ENCODE data around the gene MTUS2.

DNA sequence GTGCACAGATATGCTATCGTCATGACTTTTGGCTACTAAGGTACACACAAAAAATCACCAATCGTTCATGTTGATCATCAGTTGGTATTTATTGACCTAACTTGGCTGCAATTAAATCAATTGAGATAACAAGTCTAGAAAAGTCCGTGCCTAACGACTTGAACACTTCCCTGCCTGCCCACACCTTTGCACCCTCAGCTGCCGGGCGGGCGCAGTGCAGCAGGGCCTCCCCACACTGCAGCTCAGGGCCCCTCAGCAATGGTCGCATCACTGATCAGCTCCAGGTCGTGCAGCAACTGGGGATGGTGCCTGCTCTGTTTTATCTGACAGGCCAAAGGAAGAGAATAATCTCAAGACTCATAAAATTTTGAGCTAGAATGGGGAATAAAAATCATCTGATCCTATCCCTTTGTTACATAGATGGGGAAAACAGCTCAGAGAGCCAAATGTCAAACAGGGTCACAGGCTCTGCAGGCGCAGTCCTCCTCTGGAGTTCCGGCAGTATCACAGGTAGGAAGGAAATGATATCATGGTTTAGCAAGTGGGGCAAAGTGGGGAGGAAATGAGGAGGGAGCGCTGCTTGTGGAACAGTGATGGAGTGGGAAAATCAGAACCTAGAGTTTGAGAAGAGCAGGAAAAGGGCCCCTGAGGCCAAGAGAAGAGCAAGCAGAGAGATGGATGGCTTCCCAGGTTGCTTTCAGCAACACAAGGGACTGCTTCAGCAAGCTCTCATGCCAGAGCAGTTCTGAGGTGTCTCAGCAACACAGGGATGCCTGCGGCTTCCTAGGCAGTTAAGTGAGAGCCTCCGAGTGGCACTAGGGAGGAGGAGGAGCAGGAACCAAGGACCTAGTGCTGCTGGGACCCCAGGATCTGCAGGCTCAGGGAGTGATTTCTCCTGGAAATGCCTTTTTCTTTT is 717.9 kb downstream of the MTUS2 start:
- TF ChIP-seq, protein P1, sequence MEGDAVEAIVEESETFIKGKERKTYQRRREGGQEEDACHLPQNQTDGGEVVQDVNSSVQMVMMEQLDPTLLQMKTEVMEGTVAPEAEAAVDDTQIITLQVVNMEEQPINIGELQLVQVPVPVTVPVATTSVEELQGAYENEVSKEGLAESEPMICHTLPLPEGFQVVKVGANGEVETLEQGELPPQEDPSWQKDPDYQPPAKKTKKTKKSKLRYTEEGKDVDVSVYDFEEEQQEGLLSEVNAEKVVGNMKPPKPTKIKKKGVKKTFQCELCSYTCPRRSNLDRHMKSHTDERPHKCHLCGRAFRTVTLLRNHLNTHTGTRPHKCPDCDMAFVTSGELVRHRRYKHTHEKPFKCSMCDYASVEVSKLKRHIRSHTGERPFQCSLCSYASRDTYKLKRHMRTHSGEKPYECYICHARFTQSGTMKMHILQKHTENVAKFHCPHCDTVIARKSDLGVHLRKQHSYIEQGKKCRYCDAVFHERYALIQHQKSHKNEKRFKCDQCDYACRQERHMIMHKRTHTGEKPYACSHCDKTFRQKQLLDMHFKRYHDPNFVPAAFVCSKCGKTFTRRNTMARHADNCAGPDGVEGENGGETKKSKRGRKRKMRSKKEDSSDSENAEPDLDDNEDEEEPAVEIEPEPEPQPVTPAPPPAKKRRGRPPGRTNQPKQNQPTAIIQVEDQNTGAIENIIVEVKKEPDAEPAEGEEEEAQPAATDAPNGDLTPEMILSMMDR (IDR thresholded peaks at IDR 0.05 in 4 of 5, conservative IDR thresholded peaks at IDR 0.05 in 1 of 5), result no peak
- TF ChIP-seq POLR2A (IDR thresholded peaks at IDR 0.05), result no peak

Measured in gastrocnemius medialis (tissue), 4 donors.